HEK293 (cell line): Measurements from ENCODE around the gene CCDC9.

Source experiments
- AEBP2 ChIP-seq: fragments of 450-650 bp; formaldehyde crosslinking; IDR thresholded peaks from 2 replicates; pipeline ENCODE4 v1.5.1; 2016; ENCODE audit warnings: missing biosample characterization, missing genetic modification characterization, borderline replicate concordance
- BCL11B ChIP-seq: fragments of 450-650 bp; formaldehyde crosslinking; IDR thresholded peaks from 2 replicates; pipeline ENCODE4 v1.5.1; 2016; ENCODE audit warnings: low read depth, missing biosample characterization, missing genetic modification characterization
- CTCF ChIP-seq: fragments of 450-650 bp; formaldehyde crosslinking; IDR thresholded peaks from 2 replicates; pipeline ENCODE4 v1.5.1; 2016; ENCODE audit warnings: missing biosample characterization, missing genetic modification characterization
- HOXA7 ChIP-seq: sonication (generic); formaldehyde crosslinking; IDR thresholded peaks from 2 replicates; pipeline ENCODE4 v1.8.1; 2022; ENCODE audit warnings: missing genetic modification reagents, borderline replicate concordance
- IKZF3 ChIP-seq: fragments of 450-650 bp; IDR thresholded peaks from 2 replicates; pipeline ENCODE4 v1.5.0; 2018; ENCODE audit warnings: missing biosample characterization, mild to moderate bottlenecking, missing genetic modification characterization, moderate library complexity
- INSM2 ChIP-seq: fragments of 450-650 bp; formaldehyde crosslinking; IDR thresholded peaks from 2 replicates; pipeline ENCODE4 v1.5.1; 2016; ENCODE audit warnings: missing biosample characterization, missing genetic modification characterization
- KLF16 ChIP-seq: fragments of 450-650 bp; formaldehyde crosslinking; IDR thresholded peaks from 2 replicates; pipeline ENCODE4 v1.5.1; 2017; ENCODE audit warnings: missing biosample characterization, missing genetic modification characterization
- KLF9 ChIP-seq: fragments of 450-650 bp; formaldehyde crosslinking; IDR thresholded peaks from 2 replicates; pipeline ENCODE4 v1.5.1; 2016; ENCODE audit warnings: missing biosample characterization, missing genetic modification characterization, low read depth
- MYNN ChIP-seq: fragments of 450-650 bp; formaldehyde crosslinking; IDR thresholded peaks from 2 replicates; pipeline ENCODE4 v1.5.1; 2016; ENCODE audit warnings: missing biosample characterization, missing genetic modification characterization, borderline replicate concordance
- REST ChIP-seq: fragments of 450-650 bp; formaldehyde crosslinking; IDR thresholded peaks from 2 replicates; pipeline ENCODE4 v1.5.1; 2016; ENCODE audit warnings: missing biosample characterization, missing genetic modification characterization
- SP7 ChIP-seq: fragments of 450-650 bp; formaldehyde crosslinking; IDR thresholded peaks from 2 replicates; pipeline ENCODE4 v1.5.1; 2016; ENCODE audit warnings: missing biosample characterization, missing genetic modification characterization
- ZBTB48 ChIP-seq: fragments of 450-650 bp; formaldehyde crosslinking; IDR thresholded peaks from 2 replicates; pipeline ENCODE4 v1.5.1; 2016; ENCODE audit warnings: missing biosample characterization, missing genetic modification characterization
- ZBTB7A ChIP-seq: fragments of 450-650 bp; formaldehyde crosslinking; IDR thresholded peaks from 2 replicates; pipeline ENCODE4 v1.5.1; 2016; ENCODE audit warnings: low read depth, missing biosample characterization, missing genetic modification characterization
- ZFP3 ChIP-seq: fragments of 450-650 bp; formaldehyde crosslinking; IDR thresholded peaks from 2 replicates; pipeline ENCODE4 v1.5.1; 2016; ENCODE audit warnings: low read depth, missing biosample characterization, missing genetic modification characterization
- ZNF175 ChIP-seq: fragments of 450-650 bp; formaldehyde crosslinking; IDR thresholded peaks from 2 replicates; pipeline ENCODE4 v1.5.1; 2016; ENCODE audit warnings: missing biosample characterization, missing genetic modification characterization
- ZNF2 ChIP-seq: fragments of 450-650 bp; formaldehyde crosslinking; IDR thresholded peaks from 2 replicates; pipeline ENCODE4 v1.5.1; 2016; ENCODE audit warnings: missing biosample characterization, missing genetic modification characterization
- ZNF202 ChIP-seq: fragments of 450-650 bp; formaldehyde crosslinking; IDR thresholded peaks from 2 replicates; pipeline ENCODE4 v1.5.1; 2016; ENCODE audit warnings: missing biosample characterization, missing genetic modification characterization, borderline replicate concordance
- ZNF248 ChIP-seq: fragments of 450-650 bp; formaldehyde crosslinking; IDR thresholded peaks from 2 replicates; pipeline ENCODE4 v1.5.1; 2017; ENCODE audit warnings: missing biosample characterization, missing genetic modification characterization
- ZNF280D ChIP-seq: fragments of 450-650 bp; formaldehyde crosslinking; IDR thresholded peaks from 2 replicates; pipeline ENCODE4 v1.5.1; 2016; ENCODE audit warnings: missing biosample characterization, missing genetic modification characterization
- ZNF518A ChIP-seq: fragments of 450-650 bp; formaldehyde crosslinking; conservative IDR thresholded peaks from 2 replicates; pipeline ENCODE4 v1.5.1; 2016; ENCODE audit warnings: low read depth, missing biosample characterization, missing genetic modification characterization
- ZNF585B ChIP-seq: fragments of 450-650 bp; formaldehyde crosslinking; IDR thresholded peaks from 2 replicates; pipeline ENCODE4 v1.5.1; 2016; ENCODE audit warnings: missing biosample characterization, missing genetic modification characterization
- ZNF610 ChIP-seq: fragments of 450-650 bp; formaldehyde crosslinking; IDR thresholded peaks from 2 replicates; pipeline ENCODE4 v1.5.1; 2016; ENCODE audit warnings: missing biosample characterization, missing genetic modification characterization, borderline replicate concordance

Gene CCDC9

GRCh38 chr19:47228937-47229675 lies 27.2 kb upstream of the CCDC9 start (continued):
- TF ChIP-seq ZNF2 (tag by site-specific recombination) = peak; percentile 50
- TF ChIP-seq REST (tag by site-specific recombination) = peak; percentile 26; the same call in 1 of the 2 replicates
- no peak for TF ChIP-seq HOXA7 (CRISPR knock-in tag)
- peak; percentile 55; the same call in 1 of the 2 replicates for TF ChIP-seq ZBTB7A (tag by site-specific recombination)
- TF ChIP-seq MYNN (tag by site-specific recombination) = no peak
- 0 out of 2 replicates have a peak, but pooled peaks have one; percentile 37 for TF ChIP-seq ZNF175
- peak; percentile 75 for TF ChIP-seq BCL11B (tag by site-specific recombination)
- TF ChIP-seq SP7 (tag by site-specific recombination) = peak; percentile 12; the same call in 1 of the 2 replicates
- TF ChIP-seq IKZF3 = no peak
- TF ChIP-seq INSM2 (tag by site-specific recombination) = peak; percentile 53
- TF ChIP-seq ZNF585B = no peak
- no peak for TF ChIP-seq AEBP2 (tag by site-specific recombination)
- peak; percentile 91 for TF ChIP-seq KLF9
- TF ChIP-seq ZNF202 (tag by site-specific recombination) = no peak
- peak; percentile 91 for TF ChIP-seq ZNF280D
- TF ChIP-seq ZNF610 (tag by site-specific recombination) = no peak
- TF ChIP-seq CTCF = 0 out of 2 replicates have a peak, but pooled peaks have one; percentile 6
- TF ChIP-seq ZNF248 = peak; percentile 85
- TF ChIP-seq KLF16 (tag by site-specific recombination) = peak; percentile 47; the same call in 1 of the 2 replicates
- no peak for TF ChIP-seq ZNF518A (tag by site-specific recombination)
- no peak for TF ChIP-seq ZFP3 (tag by site-specific recombination)
- TF ChIP-seq ZBTB48 (tag by site-specific recombination) = peak; percentile 75
